GM10266 (cell line): Measurements from ENCODE around the gene RTP4.

Experiments used
- DNase-seq: peaks from one replicate; pipeline ENCODE4 v3.0.0; 2012; ENCODE audit errors: extremely low spot score
- CTCF ChIP-seq: IDR thresholded peaks from 2 replicates; pipeline ENCODE4 v1.5.1; 2012; ENCODE audit warnings: mild to moderate bottlenecking, low read depth; ENCODE audit not compliant: control insufficient read depth, insufficient read depth; ENCODE audit errors: missing control alignments

RTP4 gene

GRCh38 chr3:187368251-187369088 is at the start of gene RTP4:
TSS of gene RTP4 (plus strand) at chr3:187368385. CDS start at chr3:187368442, 57 bp downstream.
- no peak for TF ChIP-seq CTCF
- DNase-seq: peak; percentile 86

GRCh38 chr3:187318819-187319616 is 49.2 kb upstream of the RTP4 start:
- peak; percentile 56 for DNase-seq
- peak; percentile 90 for TF ChIP-seq CTCF

- peak; percentile 72 for DNase-seq
- TF ChIP-seq CTCF: peak; percentile 89
Observed at GRCh38 chr3:187319699-187320302, 48.4 kb upstream of the RTP4 start.

GRCh38 chr3:187321766-187322165 is 46.4 kb upstream of the RTP4 start:
- TF ChIP-seq CTCF: no peak
- DNase-seq: no peak

GRCh38 chr3:187322291-187322690 is 45.9 kb upstream of the RTP4 start:
- TF ChIP-seq CTCF: no peak
- no peak for DNase-seq

GRCh38 chr3:187323091-187323490 is 45.1 kb upstream of the RTP4 start:
- TF ChIP-seq CTCF: no peak
- DNase-seq: no peak

GRCh38 chr3:187325632-187326031 is 42.6 kb upstream of the RTP4 start:
- no peak for TF ChIP-seq CTCF
- DNase-seq: no peak
